Central memory CD8-positive, alpha-beta T cell (primary cell): ENCODE data around the gene FNDC5.

Experiments
- ATAC-seq: fragments of 150-1000 bp; cut with Tn5 transposase; replicated peaks from 2 replicates; pipeline ENCODE4 v1.10.0; 2022; ENCODE audit warnings: mild to moderate bottlenecking, moderate FRiP score, moderate number of reproducible peaks; ENCODE audit not compliant: poor library complexity, severe bottlenecking; ENCODE audit errors: extremely low read depth
- DNase-seq, 2 donors: peaks; one replicate each; pipeline ENCODE4 v3.0.0; 2021; ENCODE audit warnings: low spot score in 2 of 2
- H3K27ac Mint-ChIP-seq: one replicate; pipeline ENCODE4 v1.8.0; 2022; ENCODE audit warnings: low read depth, mild to moderate bottlenecking, moderate library complexity, mixed read lengths
- H3K27me3 Mint-ChIP-seq: one replicate; pipeline ENCODE4 v1.8.0; 2022; ENCODE audit warnings: mixed read lengths
- H3K36me3 Mint-ChIP-seq: one replicate; pipeline ENCODE4 v1.8.0; 2022; ENCODE audit warnings: mild to moderate bottlenecking, moderate library complexity, mixed read lengths; ENCODE audit not compliant: insufficient read depth
- H3K4me1 Mint-ChIP-seq: one replicate; pipeline ENCODE4 v1.8.0; 2022; ENCODE audit warnings: mixed read lengths
- H3K4me3 Mint-ChIP-seq: one replicate; pipeline ENCODE4 v1.8.0; 2022; ENCODE audit warnings: mild to moderate bottlenecking, moderate library complexity, mixed read lengths
- H3K9me3 Mint-ChIP-seq: one replicate; pipeline ENCODE4 v1.8.0; 2022; ENCODE audit warnings: mixed read lengths

The FNDC5 gene

DNA sequence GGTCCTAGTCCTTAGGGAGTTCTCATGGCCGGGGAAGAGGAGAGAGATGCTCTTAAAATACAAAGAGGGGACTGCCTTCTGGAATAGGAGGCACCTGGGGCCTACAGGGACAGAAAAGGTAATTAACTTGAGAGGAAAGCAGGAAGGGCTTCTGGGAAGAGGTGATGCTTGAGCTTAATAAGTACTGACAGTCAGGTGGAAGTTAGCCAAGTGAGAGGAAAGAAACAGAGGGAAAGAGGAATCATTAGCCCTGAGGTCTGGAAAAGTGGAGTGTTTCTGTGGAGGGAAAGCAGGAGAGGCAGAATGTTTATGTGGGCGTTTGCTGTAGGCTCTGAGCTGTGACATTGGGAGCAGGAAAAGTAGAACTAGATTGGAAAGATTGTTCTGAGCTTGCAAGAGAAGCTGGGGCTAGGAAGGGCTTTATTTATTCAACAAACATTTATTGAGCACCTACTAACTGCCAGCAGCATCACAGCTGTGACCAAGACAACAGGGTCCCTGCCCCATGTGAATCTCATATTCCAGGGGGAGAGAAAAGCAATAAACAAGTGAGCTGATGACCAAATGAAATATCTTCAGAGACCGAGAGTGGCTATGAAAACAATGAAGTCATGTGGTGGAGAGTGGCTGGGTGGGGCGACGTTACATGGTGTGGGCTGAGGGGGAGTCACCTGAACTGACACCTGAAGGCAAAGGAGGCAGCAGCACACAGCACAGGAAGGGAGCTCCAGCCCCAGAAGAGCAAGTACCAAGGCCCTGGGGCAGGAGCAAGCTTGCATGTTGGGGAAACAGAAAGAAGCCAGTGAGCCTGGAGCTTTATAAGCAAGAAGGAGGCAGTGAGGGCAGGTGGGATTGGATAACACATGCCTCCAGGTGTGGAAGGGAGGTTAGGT is 4.4 kb upstream of the FNDC5 start:
- Mint-ChIP-seq H3K27me3 (peaks cover 64% of the 10 kb centered on the region), H3K4me3 (no peak overlapping the region), H3K9me3 (no peaks in the 10 kb centered on the region), H3K36me3 (peaks cover 4% of the 10 kb centered on the region), H3K27ac (peak overlapping the region; percentile 42), H3K4me1 (peaks cover 18% of the 10 kb centered on the region)
- no peak for DNase-seq
- no peak for ATAC-seq

- no peak overlapping the region for H3K4me3 Mint-ChIP-seq
- H3K36me3 Mint-ChIP-seq, result peaks cover 5% of the 10 kb centered on the region
- DNase-seq (no peak), ATAC-seq (no peak)
- H3K27me3 Mint-ChIP-seq, result peaks cover 78% of the 10 kb centered on the region
- no peak overlapping the region for H3K27ac Mint-ChIP-seq
- H3K4me1 Mint-ChIP-seq, result peaks cover 28% of the 10 kb centered on the region
- no peaks in the 10 kb centered on the region for H3K9me3 Mint-ChIP-seq
These were observed 2.8 kb upstream of the FNDC5 start for GRCh38 chr1:32873484-32873883.

DNA sequence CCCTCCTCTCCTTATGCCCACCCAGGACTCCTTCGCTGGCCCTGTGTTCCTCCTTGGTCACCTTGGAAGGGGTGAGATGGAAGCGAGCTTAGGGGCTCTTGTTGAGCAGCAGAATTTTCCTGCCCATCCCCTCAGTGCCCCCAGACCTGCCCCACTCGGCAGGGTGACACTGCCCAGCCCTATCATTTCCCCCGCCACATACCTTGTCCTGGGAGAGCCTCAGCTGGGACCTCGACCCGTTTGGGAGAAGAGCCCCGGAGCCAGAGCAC is 1.4 kb upstream of the FNDC5 start:
- Mint-ChIP-seq H3K36me3 (peaks cover 5% of the 10 kb centered on the region), H3K9me3 (no peaks in the 10 kb centered on the region), H3K4me1 (peaks cover 28% of the 10 kb centered on the region), H3K4me3 (no peak overlapping the region), H3K27me3 (peaks cover 70% of the 10 kb centered on the region), H3K27ac (no peak overlapping the region)
- ATAC-seq (no peak), DNase-seq (no peak)

DNA sequence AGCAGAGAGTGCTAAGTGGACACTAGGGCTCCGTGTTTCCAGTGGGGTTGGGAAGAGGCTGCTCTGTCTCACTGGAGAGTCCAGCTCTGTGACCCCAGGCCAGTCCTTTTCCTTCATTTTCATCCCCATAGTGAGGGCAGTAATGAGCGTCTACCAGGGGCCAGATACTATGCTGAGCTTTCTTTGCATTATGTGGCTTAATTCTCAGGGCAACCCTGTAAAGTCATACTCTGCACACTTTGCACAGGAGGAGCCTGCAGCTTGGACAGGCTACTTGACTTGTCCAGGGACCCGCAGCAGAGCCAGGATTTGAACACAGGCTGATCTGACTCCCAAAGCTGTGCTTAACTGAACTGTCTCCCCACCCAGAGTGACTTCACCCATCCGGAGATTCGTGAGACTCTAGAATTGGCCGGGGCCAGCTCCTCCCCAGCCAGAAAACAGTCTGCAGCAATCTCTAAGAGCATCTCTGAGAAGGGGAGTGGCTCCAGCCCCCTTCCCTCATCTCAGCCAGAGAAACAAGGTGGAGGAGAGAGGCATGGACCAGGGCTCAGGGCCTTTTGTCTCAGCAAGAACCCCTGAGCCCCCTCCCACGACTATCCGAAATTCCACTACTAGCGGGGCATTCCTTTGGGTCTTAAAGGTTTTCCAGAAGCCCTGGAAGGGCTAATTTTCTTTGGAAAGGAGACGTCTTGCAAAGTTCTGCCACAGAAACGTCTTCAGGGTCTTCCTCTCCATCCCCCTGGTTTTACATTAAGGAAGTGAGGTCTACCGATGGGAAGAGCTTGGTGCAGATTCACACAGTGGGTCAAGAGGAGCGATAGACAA is 866 bp upstream of the FNDC5 start:
- H3K27ac Mint-ChIP-seq, result no peak overlapping the region
- H3K36me3 Mint-ChIP-seq, result peaks cover 5% of the 10 kb centered on the region
- ATAC-seq (no peak), DNase-seq (no peak)
- peaks cover 70% of the 10 kb centered on the region for H3K27me3 Mint-ChIP-seq
- no peaks in the 10 kb centered on the region for H3K9me3 Mint-ChIP-seq
- H3K4me3 Mint-ChIP-seq, result peak overlapping the region; percentile 66
- H3K4me1 Mint-ChIP-seq, result peaks cover 28% of the 10 kb centered on the region

DNA sequence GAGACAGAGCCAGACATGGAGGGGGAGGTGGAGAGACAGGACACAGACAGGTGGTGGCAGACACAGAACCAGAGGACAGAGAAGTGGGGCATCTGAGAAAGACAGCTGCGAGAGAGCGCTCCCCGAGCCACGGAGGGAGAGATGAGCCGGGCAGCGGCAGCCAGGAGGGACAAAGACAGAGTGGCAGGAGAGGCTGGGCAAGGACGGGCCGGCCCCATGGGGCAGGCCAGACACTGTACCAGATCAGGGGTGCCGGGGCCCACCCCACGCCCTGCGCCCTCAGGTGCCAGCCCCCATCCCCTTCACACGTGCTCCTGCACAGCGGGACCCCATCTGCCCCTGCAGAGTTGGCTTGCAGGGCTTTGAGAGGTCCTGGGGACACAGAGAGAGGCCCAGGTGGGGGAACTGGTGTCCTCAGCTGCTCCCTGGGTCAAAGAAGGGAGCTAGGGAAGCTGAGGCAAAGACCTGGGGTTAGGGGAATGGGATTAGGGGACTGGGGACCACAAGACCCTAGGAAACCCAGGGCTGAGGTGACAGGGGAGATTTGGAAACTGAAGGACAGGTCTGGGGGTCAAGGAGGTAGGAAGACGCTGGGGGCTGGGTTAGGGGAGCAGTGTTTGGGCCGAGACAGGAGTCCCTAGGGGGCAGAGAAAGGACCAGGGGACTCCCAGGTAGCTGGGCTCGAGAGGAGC is 643 bp downstream of the FNDC5 start:
- H3K4me3 Mint-ChIP-seq, result peak overlapping the region; percentile 77
- H3K27me3 Mint-ChIP-seq, result peaks cover 57% of the 10 kb centered on the region
- peaks cover 28% of the 10 kb centered on the region for H3K4me1 Mint-ChIP-seq
- peaks cover 5% of the 10 kb centered on the region for H3K36me3 Mint-ChIP-seq
- ATAC-seq, result no peak
- no peak for DNase-seq
- H3K27ac Mint-ChIP-seq, result peak overlapping the region; percentile 60
- no peaks in the 10 kb centered on the region for H3K9me3 Mint-ChIP-seq

DNA sequence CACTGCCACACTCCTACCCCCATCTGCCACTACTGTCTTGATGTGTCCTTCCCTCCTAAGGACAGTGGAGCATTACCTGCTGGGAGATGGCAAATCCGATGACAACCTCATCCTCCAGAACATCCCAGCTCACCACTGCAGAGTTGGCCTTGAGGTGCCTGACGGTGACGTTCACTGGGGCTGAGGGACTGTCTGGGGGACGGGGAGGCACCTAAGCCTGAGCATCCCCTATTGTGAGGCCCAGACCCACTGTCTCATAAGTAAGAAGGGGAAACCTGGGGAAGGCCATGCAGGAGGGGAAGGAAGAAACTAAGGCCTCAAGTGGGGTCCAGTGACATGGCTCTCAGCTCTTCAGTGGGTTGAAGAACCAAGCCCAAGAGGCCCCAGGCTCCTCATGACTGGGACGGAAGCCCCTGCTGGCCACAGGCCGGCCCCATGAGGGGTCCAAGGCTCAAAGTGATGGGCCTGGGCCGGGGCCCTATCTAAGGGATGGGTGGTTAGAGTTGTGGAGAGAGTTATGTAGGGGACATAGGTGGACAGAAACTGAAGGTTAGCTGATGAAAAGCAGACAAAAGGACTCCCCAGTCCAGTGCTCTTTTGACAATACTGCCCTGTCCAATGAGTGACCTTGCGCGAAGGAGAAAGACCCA is 1.8 kb downstream of the FNDC5 start:
- H3K27me3 Mint-ChIP-seq, result peaks cover 46% of the 10 kb centered on the region
- H3K4me3 Mint-ChIP-seq, result peak overlapping the region; percentile 77
- no peak for DNase-seq
- no peaks in the 10 kb centered on the region for H3K9me3 Mint-ChIP-seq
- peaks cover 34% of the 10 kb centered on the region for H3K4me1 Mint-ChIP-seq
- ATAC-seq, result no peak
- peak overlapping the region; percentile 60 for H3K27ac Mint-ChIP-seq
- H3K36me3 Mint-ChIP-seq, result peaks cover 5% of the 10 kb centered on the region

GRCh38 chr1:32868085-32868484 is 2.6 kb downstream of the FNDC5 start:
- no peaks in the 10 kb centered on the region for H3K9me3 Mint-ChIP-seq
- H3K27ac Mint-ChIP-seq, result no peak overlapping the region
- H3K27me3 Mint-ChIP-seq, result peaks cover 41% of the 10 kb centered on the region
- H3K36me3 Mint-ChIP-seq, result peaks cover 5% of the 10 kb centered on the region
- H3K4me3 Mint-ChIP-seq, result no peak overlapping the region
- peaks cover 34% of the 10 kb centered on the region for H3K4me1 Mint-ChIP-seq
- DNase-seq (no peak), ATAC-seq (no peak)

GRCh38 chr1:32867671-32868070 is 3.0 kb downstream of the FNDC5 start:
- ATAC-seq (no peak), DNase-seq (no peak)
- peaks cover 4% of the 10 kb centered on the region for H3K36me3 Mint-ChIP-seq
- no peak overlapping the region for H3K4me3 Mint-ChIP-seq
- H3K27ac Mint-ChIP-seq, result no peak overlapping the region
- peaks cover 37% of the 10 kb centered on the region for H3K27me3 Mint-ChIP-seq
- peaks cover 31% of the 10 kb centered on the region for H3K4me1 Mint-ChIP-seq
- no peaks in the 10 kb centered on the region for H3K9me3 Mint-ChIP-seq

- Mint-ChIP-seq H3K27ac (no peak overlapping the region), H3K9me3 (no peaks in the 10 kb centered on the region)
- no peak for ATAC-seq
These were observed 3.6 kb downstream of the FNDC5 start for GRCh38 chr1:32867151-32867550.

GRCh38 chr1:32865639-32866405 is 4.9 kb downstream of the FNDC5 start:
- H3K9me3 Mint-ChIP-seq, result no peaks in the 10 kb centered on the region
- DNase-seq (no peak), ATAC-seq (no peak)
- H3K4me3 Mint-ChIP-seq, result no peak overlapping the region
- H3K4me1 Mint-ChIP-seq, result peaks cover 17% of the 10 kb centered on the region
- peaks cover 3% of the 10 kb centered on the region for H3K36me3 Mint-ChIP-seq
- no peak overlapping the region for H3K27ac Mint-ChIP-seq
- peaks cover 20% of the 10 kb centered on the region for H3K27me3 Mint-ChIP-seq

More at GRCh38 chr1:32867151-32867550, 3.6 kb downstream of the FNDC5 start:
- Mint-ChIP-seq H3K27me3 (peaks cover 32% of the 10 kb centered on the region), H3K4me3 (no peak overlapping the region), H3K36me3 (peaks cover 1% of the 10 kb centered on the region), H3K4me1 (peaks cover 27% of the 10 kb centered on the region)
- no peak for DNase-seq

- DNase-seq (no peak), ATAC-seq (no peak)
- peaks cover 15% of the 10 kb centered on the region for H3K4me1 Mint-ChIP-seq
- H3K27ac Mint-ChIP-seq, result no peak overlapping the region
- H3K36me3 Mint-ChIP-seq, result peaks cover 7% of the 10 kb centered on the region
- no peak overlapping the region for H3K4me3 Mint-ChIP-seq
- H3K27me3 Mint-ChIP-seq, result peaks cover 8% of the 10 kb centered on the region
- no peaks in the 10 kb centered on the region for H3K9me3 Mint-ChIP-seq
These were observed 6.2 kb downstream of the FNDC5 start for GRCh38 chr1:32864375-32865019.
